Uterus (tissue), 4 donors: ENCODE results near the gene GALNT7. TPM values are rescaled to one million over a fixed set of nuclear protein-coding genes. Genes with fewer than 3 reads are reported as not detected.

ENCODE experiments used
- DNase-seq, 2 donors: peaks; one replicate each; pipeline ENCODE4 v3.0.0-alpha.2; 2019 to 2020
- H3K27ac ChIP-seq, 2 donors: fragments of 200-600 bp; sonication (generic); 1 replicate in 1 of 2; 2 replicates in 1 of 2; pipeline ENCODE4 v1.5.1; 2016 to 2018
- H3K27me3 ChIP-seq, 2 donors: fragments of 200-600 bp; sonication (generic); one replicate each; pipeline ENCODE4 v1.5.1; 2018 to 2019; ENCODE audit warnings: control low read depth in 1 of 2
- H3K36me3 ChIP-seq, 2 donors: fragments of 200-600 bp; sonication (generic); one replicate each; pipeline ENCODE4 v1.5.1; 2019; ENCODE audit warnings: control low read depth in 1 of 2
- H3K4me1 ChIP-seq, 2 donors: fragments of 200-600 bp; sonication (generic); one replicate each; pipeline ENCODE4 v1.5.1; 2018 to 2019; ENCODE audit warnings: control low read depth in 1 of 2
- H3K4me3 ChIP-seq, 2 donors: fragments of 200-600 bp; sonication (generic); 1 replicate in 1 of 2; 2 replicates in 1 of 2; pipeline ENCODE4 v1.5.1; 2018 to 2019; ENCODE audit warnings: mild to moderate bottlenecking in 1 of 2
- H3K9me3 ChIP-seq, 2 donors: fragments of 200-600 bp; sonication (generic); one replicate each; pipeline ENCODE4 v1.5.1; 2019; ENCODE audit warnings: control low read depth in 1 of 2
- POLR2A ChIP-seq, 2 donors: fragments of 450-650 bp; IDR thresholded peaks; one replicate each; pipeline ENCODE4 v1.6.1; 2016; ENCODE audit warnings: antibody characterized with exemption in 2 of 2, mild to moderate bottlenecking in 1 of 2, moderate library complexity in 1 of 2
- intact Hi-C: fragments of 100-400 bp; cut with DNase I; formaldehyde crosslinking; loops from one replicate; pipeline ENCODE4 v1.15.1; 2023; ENCODE audit warnings: low total_unique reads
- total RNA-seq, 4 donors: library from RNA; depleted of rRNA in 3 of 4; stranded (reverse); fragments of >200 nt in 3 of 4; gene quantifications; one replicate each; pipeline versions ENCODE4 v1.1.0 to v1.2.4, GENCODE V29; 2014 to 2023
- TF ChIP-seq, protein P1 (sequence below), 4 experiments: fragments of 200-600 bp in 2 of 4; fragments of 450-650 bp in 2 of 4; sonication (generic) in 2 of 4; IDR thresholded peaks; one replicate each; pipeline ENCODE4 v1.5.1; 2016 to 2019; ENCODE audit warnings: antibody characterized with exemption in 4 of 4, mild to moderate bottlenecking in 2 of 4, moderate library complexity in 1 of 4
- donor health status: DM: yes; HTN: yes; CAD: no.

Gene GALNT7
- total RNA-seq, 4 donors from 2014 or later, result 7.7 to 48.2 (median 19.2) TPM

DNA sequence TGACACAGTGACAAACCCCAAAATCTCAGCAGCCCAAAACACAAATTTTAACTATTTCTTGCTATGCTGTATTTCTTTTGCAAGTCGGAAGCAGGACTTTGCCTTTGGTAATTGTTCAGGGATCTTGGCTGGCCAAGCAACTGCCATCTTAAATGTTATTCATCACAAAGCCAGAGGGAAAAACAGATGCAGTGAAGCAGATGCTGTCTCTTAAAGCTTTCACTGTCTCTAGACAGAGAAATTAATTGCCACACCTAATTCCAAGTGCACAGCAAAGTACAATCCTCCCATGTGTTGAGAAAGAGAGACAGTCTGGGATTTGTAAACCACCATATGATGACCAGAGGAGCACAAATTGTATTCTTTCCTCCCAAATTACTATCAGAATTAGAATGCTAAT, 30.0 kb upstream of the GALNT7 start:
- intact Hi-C loops, result no loop called here
- Histone ChIP-seq H3K4me1 (no peaks in the 10 kb centered on the region), H3K9me3 (no peaks in the 10 kb centered on the region), H3K27ac (no peak overlapping the region), H3K27me3 (no peaks in the 10 kb centered on the region), H3K36me3 (no peaks in the 10 kb centered on the region), H3K4me3 (no peak overlapping the region)
- TF ChIP-seq POLR2A (IDR thresholded peaks at IDR 0.05), result no peak
- TF ChIP-seq, protein P1, sequence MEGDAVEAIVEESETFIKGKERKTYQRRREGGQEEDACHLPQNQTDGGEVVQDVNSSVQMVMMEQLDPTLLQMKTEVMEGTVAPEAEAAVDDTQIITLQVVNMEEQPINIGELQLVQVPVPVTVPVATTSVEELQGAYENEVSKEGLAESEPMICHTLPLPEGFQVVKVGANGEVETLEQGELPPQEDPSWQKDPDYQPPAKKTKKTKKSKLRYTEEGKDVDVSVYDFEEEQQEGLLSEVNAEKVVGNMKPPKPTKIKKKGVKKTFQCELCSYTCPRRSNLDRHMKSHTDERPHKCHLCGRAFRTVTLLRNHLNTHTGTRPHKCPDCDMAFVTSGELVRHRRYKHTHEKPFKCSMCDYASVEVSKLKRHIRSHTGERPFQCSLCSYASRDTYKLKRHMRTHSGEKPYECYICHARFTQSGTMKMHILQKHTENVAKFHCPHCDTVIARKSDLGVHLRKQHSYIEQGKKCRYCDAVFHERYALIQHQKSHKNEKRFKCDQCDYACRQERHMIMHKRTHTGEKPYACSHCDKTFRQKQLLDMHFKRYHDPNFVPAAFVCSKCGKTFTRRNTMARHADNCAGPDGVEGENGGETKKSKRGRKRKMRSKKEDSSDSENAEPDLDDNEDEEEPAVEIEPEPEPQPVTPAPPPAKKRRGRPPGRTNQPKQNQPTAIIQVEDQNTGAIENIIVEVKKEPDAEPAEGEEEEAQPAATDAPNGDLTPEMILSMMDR (IDR thresholded peaks at IDR 0.05), result no peak
- DNase-seq, result no peak

DNA sequence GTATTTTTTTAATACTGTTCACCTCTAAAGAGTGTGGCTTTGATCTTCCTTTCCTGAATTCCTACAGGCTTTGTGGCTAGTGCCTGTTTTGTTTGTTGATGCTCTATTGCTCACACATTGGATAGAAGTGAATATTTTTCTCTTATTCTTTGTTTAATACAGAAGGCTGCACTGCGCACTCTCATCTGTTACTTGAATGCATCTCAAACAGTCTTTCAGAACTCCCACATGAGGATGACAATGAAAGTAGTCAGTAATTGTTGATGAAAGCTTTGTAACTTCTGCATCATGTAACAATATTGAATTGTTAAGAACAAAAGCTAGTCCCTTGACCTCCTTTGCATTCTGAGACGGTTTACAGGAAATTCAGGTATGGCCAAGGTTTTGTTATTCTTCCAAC, 29.1 kb upstream of the GALNT7 start:
- H3K4me3 ChIP-seq, result no peak overlapping the region
- no peaks in the 10 kb centered on the region for H3K27me3 ChIP-seq
- H3K27ac ChIP-seq, result no peak overlapping the region
- H3K36me3 ChIP-seq, result no peaks in the 10 kb centered on the region
- H3K4me1 ChIP-seq, result no peaks in the 10 kb centered on the region
- intact Hi-C loops, result no loop called here
- H3K9me3 ChIP-seq, result no peaks in the 10 kb centered on the region
- TF ChIP-seq POLR2A (IDR thresholded peaks at IDR 0.05), result no peak
- TF ChIP-seq, protein P1 (IDR thresholded peaks at IDR 0.05), result no peak
- no peak for DNase-seq

DNA sequence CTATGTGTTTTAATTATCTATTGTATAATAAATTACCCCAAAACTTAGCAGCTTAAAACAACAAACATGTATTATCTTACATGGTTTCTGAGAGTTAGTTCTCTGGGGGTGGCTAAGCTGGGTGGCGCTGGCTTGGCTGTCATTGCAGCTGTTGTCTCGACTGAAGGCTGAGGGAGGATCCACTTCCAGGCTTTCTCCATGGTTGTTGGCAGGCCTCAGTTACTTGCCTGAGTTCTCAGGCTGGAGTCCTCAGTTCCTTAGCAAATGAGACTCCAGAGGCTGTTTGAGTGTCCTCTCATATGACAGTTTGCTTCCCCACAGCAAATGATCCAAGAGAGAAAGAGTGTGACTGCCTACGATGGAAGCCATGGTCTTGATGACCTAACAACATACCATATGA, 23.5 kb upstream of the GALNT7 start:
- DNase-seq, result no peak
- no peak for TF ChIP-seq POLR2A (IDR thresholded peaks at IDR 0.05)
- TF ChIP-seq, protein P1 (IDR thresholded peaks at IDR 0.05), result no peak
- no peak overlapping the region for H3K27ac ChIP-seq
- no peak overlapping the region for H3K4me3 ChIP-seq
- H3K4me1 ChIP-seq, result no peaks in the 10 kb centered on the region
- no peaks in the 10 kb centered on the region for H3K9me3 ChIP-seq
- H3K27me3 ChIP-seq, result no peaks in the 10 kb centered on the region
- no peaks in the 10 kb centered on the region for H3K36me3 ChIP-seq
- intact Hi-C loops, result no loop called here

DNA sequence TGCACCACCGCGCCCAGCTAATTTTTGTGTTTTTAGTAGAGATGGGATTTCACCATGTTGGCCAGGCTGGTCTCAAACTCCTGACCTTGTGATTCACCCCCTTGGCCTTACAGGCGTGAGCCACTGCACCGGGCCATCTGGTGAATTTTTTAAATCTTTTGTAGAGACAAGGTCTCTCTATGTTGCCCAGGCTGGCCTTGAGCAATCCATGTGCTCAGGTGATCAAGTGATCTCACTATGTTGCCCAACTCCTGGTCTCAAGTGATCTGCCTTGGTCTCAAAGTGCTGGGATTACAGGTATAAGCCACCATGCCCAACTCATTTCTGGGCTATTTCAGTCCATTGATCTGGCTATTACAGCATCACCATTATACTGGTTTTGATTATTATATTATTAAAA, 22.2 kb upstream of the GALNT7 start:
- Histone ChIP-seq H3K4me1 (no peaks in the 10 kb centered on the region), H3K4me3 (no peak overlapping the region), H3K36me3 (no peaks in the 10 kb centered on the region), H3K9me3 (no peaks in the 10 kb centered on the region), H3K27ac (no peak overlapping the region), H3K27me3 (no peaks in the 10 kb centered on the region)
- no peak for DNase-seq
- no peak for TF ChIP-seq POLR2A (IDR thresholded peaks at IDR 0.05)
- TF ChIP-seq, protein P1 (IDR thresholded peaks at IDR 0.05), result no peak
- intact Hi-C loops, result no loop called here

DNA sequence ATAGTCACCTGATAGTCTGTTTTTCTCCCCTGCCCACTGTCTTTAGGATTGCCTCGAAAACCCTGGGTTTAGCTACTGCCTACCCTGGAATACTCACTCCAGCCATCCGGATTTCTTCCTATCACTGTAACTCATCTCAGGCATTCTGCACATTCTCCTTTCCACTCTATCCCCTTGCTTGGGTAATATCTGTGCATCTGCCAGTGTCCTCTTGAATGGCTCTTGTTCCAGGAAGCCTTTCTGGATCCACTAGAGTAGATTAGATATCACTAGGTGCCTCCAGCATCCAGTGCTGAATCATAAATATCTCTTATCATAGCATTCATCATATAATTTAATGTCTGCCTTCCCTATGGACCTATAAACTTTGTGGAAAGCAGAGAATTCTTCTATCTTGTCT, 17.1 kb upstream of the GALNT7 start:
- H3K36me3 ChIP-seq, result no peaks in the 10 kb centered on the region
- no peak overlapping the region for H3K27ac ChIP-seq
- no peaks in the 10 kb centered on the region for H3K4me1 ChIP-seq
- H3K9me3 ChIP-seq, result no peaks in the 10 kb centered on the region
- no peak overlapping the region for H3K4me3 ChIP-seq
- intact Hi-C loops, result no loop called here
- no peaks in the 10 kb centered on the region for H3K27me3 ChIP-seq
- no peak for DNase-seq
- TF ChIP-seq, protein P1 (IDR thresholded peaks at IDR 0.05), result no peak
- no peak for TF ChIP-seq POLR2A (IDR thresholded peaks at IDR 0.05)
